ENCODE measurements around the gene NUP160.
"Not testable (repeated sequence)": the region's sequence is repeated elsewhere in the genome, so short reads cannot be mapped to it uniquely, and the experiment has no call there.

DNA sequence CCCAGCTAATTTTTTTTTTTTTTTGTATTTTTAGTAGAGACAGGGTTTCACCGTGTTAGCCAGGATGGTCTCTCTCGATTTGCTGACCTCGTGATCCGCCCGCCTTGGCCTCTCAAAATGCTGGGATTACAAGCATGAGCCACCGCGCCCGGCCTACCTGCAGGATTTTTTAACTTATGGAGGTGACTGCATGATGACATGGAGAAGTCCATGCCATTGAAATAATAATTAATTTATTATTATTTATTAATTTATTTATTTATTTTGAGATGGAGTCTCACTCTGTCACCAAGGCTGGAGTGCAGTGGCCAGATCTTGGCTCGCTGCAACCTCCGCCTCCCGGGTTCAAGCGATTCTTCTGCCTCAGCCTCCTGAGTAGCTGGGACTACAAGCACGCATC lies 34.3 kb upstream of the NUP160 start:
- not testable (repeated sequence) for TF ChIP-seq CTCF (IDR thresholded peaks at IDR 0.05); USF1 (CRISPR knock-in tag; IDR thresholded peaks at IDR 0.05); ZBTB21 (CRISPR knock-in tag; IDR thresholded peaks at IDR 0.05; ENCODE audit: borderline replicate concordance); ZNF138 (CRISPR knock-in tag; conservative IDR thresholded peaks at IDR 0.05); ETV6 (CRISPR knock-in tag; IDR thresholded peaks at IDR 0.05); RELA (CRISPR knock-in tag; IDR thresholded peaks at IDR 0.05; ENCODE audit: borderline replicate concordance); CBFB (CRISPR knock-in tag; IDR thresholded peaks at IDR 0.05; ENCODE audit: low read depth); SP1 (CRISPR knock-in tag; conservative IDR thresholded peaks at IDR 0.05); TP53 (CRISPR knock-in tag; IDR thresholded peaks at IDR 0.05); JUN (CRISPR knock-in tag; IDR thresholded peaks at IDR 0.05); SMAD4 (CRISPR knock-in tag; IDR thresholded peaks at IDR 0.05)
- TF ChIP-seq, protein P1, sequence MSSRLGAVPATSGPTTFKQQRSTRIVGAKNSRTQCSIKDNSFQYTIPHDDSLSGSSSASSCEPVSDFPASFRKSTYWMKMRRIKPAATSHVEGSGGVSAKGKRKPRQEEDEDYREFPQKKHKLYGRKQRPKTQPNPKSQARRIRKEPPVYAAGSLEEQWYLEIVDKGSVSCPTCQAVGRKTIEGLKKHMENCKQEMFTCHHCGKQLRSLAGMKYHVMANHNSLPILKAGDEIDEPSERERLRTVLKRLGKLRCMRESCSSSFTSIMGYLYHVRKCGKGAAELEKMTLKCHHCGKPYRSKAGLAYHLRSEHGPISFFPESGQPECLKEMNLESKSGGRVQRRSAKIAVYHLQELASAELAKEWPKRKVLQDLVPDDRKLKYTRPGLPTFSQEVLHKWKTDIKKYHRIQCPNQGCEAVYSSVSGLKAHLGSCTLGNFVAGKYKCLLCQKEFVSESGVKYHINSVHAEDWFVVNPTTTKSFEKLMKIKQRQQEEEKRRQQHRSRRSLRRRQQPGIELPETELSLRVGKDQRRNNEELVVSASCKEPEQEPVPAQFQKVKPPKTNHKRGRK (CRISPR knock-in tag; IDR thresholded peaks at IDR 0.05; ENCODE audit: borderline replicate concordance) = not testable (repeated sequence)
- TF ChIP-seq, protein P2, sequence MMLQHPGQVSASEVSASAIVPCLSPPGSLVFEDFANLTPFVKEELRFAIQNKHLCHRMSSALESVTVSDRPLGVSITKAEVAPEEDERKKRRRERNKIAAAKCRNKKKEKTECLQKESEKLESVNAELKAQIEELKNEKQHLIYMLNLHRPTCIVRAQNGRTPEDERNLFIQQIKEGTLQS (CRISPR knock-in tag; conservative IDR thresholded peaks at IDR 0.05) = not testable (repeated sequence)
- TF ChIP-seq, protein P3, sequence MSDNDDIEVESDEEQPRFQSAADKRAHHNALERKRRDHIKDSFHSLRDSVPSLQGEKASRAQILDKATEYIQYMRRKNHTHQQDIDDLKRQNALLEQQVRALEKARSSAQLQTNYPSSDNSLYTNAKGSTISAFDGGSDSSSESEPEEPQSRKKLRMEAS (CRISPR knock-in tag; IDR thresholded peaks at IDR 0.05) = not testable (repeated sequence)
